GM21423 (cell line): ENCODE measurements around the gene PEAK1.

ENCODE experiments used
- ATAC-seq: cut with Tn5 transposase; IDR thresholded peaks from one replicate; pipeline ENCODE4 v1.9.1; 2021; ENCODE audit warnings: mild to moderate bottlenecking, moderate library complexity; ENCODE audit not compliant: unreplicated experiment

Gene PEAK1

DNA sequence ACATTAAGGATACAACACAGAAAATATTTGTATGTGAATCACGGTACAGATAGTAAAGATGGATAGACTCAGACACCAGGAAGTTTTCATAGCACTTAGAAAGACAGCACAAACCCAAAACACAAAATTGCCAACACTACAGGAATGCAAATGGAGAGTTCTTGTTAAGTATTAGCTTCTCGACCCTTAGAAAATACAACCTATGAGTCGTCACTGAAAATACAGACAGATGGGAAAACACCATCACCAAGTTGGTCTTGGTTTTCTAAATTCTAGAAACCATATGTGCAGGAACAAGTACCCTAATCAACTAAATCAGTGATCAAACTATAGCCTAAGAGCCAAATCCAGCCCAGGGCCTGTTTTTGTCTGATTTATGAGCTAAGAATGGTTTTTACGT, 50.7 kb downstream of the PEAK1 start:
- no peak for ATAC-seq

GRCh38 chr15:77367631-77368030, 52.3 kb downstream of the PEAK1 start:
- no peak for ATAC-seq

- no peak for ATAC-seq
Observed at GRCh38 chr15:77361456-77361855, 58.4 kb downstream of the PEAK1 start.

- ATAC-seq: no peak
Observed at GRCh38 chr15:77358545-77359240, 61.2 kb downstream of the PEAK1 start.

GRCh38 chr15:77356305-77356704, 63.6 kb downstream of the PEAK1 start:
- ATAC-seq: no peak

GRCh38 chr15:77355321-77355720, 64.6 kb downstream of the PEAK1 start:
- no peak for ATAC-seq

DNA sequence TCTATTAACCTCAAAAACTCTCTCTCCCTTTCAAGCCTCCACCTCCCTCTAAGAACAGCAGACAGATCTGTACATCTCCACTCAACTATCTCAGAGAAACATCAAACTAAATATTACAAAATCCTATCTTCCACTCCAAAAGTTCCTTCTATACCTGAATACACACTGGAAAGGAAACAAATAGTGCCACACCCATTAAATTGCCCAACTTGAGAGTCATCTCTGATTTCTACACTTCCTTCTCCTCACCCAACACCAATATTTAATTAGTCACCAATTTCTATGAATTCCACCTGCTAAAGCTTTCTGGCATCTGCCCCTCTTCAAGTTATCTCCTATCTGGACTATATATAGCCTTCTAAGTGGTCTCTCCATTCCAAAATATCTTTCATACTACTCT, 65.8 kb downstream of the PEAK1 start:
- ATAC-seq: no peak

DNA sequence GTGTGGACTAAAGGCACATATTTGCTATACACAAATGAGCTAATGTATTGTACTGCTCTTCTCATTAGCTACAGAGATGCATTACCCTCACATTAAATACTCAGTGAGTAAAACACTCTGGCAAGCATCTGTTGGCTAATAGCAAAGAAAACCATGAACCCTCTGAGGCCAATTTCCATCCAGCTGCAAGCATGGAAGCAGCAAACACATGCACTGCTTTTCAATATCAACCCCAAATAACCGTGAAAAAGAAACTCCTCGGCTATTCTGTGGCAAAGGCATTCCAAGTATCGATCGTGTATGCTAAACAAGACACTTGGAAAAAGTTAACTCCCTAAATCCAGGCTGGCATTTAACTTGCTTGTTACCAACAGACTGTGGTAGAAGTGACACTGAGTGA, 67.0 kb downstream of the PEAK1 start:
- no peak for ATAC-seq

DNA sequence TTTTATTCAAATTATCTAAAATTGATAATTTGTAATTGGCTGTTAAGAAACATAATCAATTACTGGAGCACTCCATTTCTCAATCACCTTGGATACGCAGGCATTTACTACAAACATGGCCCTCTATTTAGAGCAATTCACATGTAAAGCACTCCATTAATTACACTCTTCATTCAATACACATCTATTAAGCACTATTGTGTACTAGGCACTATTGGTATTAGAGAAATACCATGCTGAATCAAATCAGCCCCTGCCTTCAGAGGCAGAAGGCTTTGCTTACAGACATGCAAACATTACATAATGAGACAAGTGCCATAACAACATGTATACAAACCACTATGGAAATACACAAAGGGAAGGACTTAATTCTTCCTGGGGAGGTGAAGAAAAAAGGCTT, 69.1 kb downstream of the PEAK1 start:
- ATAC-seq: no peak

DNA sequence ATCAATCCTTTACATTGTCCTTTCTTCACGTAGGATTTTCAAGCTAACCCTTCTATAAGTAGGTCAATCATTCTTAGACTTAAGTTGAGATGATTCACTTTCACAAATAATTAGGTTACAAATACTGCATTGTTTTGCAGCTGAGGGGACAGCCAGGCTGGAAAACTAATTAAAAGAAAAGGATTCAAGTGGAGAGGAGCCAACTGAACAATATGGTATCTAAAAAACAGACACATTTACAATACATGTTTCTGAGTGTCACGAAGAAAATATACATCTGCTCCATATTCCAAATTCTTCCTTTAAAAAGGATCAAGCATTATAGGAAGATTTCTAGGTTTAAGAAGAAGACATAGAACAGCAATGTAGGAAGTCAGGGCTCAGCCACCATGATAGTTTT, 70.2 kb downstream of the PEAK1 start:
- ATAC-seq: no peak

DNA sequence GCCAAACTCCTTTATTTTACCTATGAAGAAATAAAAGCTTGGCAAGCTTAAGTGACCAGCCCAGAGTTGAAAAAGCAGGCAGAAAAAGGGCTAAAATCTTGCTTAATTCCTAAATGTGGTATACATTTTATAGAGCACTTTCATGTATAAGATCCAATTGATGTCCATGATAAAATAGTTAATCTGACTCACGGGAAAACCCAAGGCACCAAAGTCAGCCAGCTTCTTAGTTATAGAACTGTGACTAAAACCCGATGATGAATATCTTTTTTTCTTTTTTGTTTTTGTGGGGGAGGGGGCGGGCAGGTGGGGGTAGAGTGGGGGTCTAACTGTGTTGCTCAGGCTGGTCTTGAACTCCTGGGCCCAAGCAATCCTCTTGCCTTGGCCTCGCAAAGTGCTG, 71.4 kb downstream of the PEAK1 start:
- ATAC-seq: no peak

DNA sequence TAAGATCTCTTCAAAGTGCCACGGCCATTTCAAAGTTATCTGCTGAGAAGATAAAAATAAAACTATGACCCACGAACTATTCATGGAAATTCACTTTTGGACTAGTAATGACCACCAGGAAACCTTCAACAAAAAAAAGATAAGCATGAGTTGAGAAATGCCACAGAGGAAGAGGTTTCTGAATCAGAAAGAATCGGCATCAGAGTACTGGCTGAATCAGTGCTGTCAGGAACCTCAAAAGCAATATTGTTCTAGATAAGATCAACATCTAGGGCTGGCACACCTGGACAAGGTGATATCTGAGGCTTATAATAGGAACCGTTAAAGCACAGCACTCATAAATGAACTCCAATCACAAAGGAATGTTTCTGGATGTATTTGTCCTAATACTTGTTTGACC, 72.7 kb downstream of the PEAK1 start:
- ATAC-seq: no peak

GRCh38 chr15:77346245-77347036, 73.5 kb downstream of the PEAK1 start:
- ATAC-seq: no peak

DNA sequence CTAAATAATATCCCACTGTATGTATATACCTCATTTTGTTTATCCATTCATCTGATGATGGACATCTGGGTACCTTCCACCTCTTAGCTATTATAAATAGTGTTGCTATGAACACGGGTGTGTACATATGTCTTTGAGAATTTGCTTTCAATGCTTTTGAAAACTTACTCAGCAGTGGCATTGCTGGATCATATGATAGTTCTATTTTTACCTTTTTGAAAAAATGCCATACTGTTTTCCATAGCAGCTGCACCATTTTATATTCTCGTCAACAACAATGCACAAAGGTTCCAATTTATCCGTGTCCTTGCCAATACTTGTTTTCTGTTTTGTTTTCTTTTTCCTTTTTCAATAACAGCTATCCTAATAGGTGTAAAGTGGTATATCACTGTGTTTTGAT, 77.1 kb downstream of the PEAK1 start:
- ATAC-seq: no peak

DNA sequence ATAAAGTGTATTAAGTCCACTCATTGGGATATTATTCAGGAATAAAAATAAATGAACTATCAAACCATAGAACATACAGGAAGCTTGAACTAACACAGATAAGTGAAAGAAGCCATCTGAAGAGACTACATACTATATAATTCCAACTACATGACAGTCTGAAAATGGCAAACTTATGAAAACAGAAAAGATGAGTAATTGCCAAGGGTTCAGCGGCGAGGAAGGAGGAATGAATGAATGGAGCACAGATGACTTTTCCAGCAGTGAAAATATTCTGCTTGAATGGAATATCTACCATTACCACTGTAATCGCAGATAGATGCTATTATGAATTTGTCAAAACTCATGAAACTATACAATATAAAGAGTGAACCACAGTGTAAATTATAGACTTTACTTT, 79.7 kb downstream of the PEAK1 start:
- ATAC-seq: no peak

- no peak for ATAC-seq
Observed at GRCh38 chr15:77336006-77336405, 83.9 kb downstream of the PEAK1 start.

- no peak for ATAC-seq
Observed at GRCh38 chr15:77335298-77335697, 84.6 kb downstream of the PEAK1 start.

- no peak for ATAC-seq
Observed at GRCh38 chr15:77333166-77333565, 86.7 kb downstream of the PEAK1 start.

GRCh38 chr15:77329202-77329601, 90.7 kb downstream of the PEAK1 start:
- no peak for ATAC-seq

DNA sequence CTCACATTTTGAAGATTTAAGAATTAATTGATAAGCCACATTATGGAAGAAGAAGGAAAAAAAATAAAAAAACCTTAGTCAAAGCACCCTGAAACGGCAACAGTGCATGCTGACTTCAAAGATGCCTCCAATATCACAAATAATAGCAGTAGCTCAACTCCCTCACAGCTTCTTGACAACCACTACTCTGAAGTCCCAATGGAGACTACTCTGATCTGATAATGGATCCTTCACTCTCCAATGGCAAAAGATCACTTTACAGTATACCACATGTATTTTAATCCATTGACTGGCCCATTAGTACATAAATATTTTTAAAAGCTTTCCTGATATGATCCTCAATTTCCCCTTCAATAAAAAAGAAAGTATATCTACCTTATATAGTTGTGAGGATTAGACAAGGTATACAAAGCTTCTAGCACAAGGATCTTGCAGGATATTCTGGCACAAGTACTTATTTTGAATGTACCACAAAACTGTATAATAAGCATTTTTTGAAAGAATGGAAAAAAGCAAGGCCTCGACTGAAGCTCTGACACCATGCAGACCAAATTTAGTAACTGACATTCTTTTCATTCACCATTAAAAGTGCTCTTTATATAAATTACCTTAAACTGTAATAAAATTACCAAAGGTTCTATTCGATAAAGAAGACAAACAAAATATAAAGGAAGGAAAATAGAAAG, 91.9 kb downstream of the PEAK1 start:
- ATAC-seq: no peak

GRCh38 chr15:77327168-77327567, 92.7 kb downstream of the PEAK1 start:
- ATAC-seq: no peak

DNA sequence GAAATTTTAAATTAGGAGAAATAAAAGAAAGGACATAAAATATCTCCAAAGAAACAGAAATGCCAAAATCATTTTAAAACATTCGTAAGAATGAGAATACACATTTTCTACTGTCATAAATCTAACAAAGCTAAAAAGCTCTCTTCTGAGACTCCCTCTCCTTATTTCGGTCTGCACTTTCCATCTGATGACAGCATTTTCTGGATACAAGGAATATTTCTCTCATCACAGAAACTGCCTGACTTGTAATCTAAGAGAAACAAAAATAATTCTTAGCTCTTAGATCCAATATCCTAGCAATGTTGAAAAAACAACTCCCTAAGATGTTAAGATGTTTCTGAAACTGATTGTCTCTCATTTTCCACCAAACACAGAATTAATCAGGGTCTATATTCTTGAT, 93.5 kb downstream of the PEAK1 start:
- no peak for ATAC-seq
